Body of pancreas (tissue), 4 donors: Measurements from ENCODE around the gene GPHB5. TPM values are rescaled to one million over a fixed set of nuclear protein-coding genes. Genes with fewer than 3 reads are reported as not detected.

Experiments
- ATAC-seq: fragments of 150-250 bp; one replicate; pipeline ENCODE4 v1.9.1; 2016
- DNase-seq, 4 donors: peaks; one replicate each; pipeline ENCODE4 v3.0.0-alpha.2; 2019
- H3K27ac ChIP-seq, 4 donors: fragments of 200-600 bp; sonication (generic); 1 replicate in 3 of 4; 2 replicates in 1 of 4; pipeline versions ENCODE4 v1.5.1 to v1.6.1; 2016 to 2019; ENCODE audit warnings: mild to moderate bottlenecking in 1 of 4, mixed read lengths in 1 of 4, moderate library complexity in 1 of 4
- H3K27me3 ChIP-seq, 2 donors: fragments of 200-600 bp; sonication (generic); one replicate each; pipeline ENCODE4 v1.6.0; 2016; ENCODE audit warnings: mild to moderate bottlenecking in 1 of 2
- H3K36me3 ChIP-seq, 2 donors: fragments of 200-600 bp; sonication (generic); replicated peaks in 1 of 2; 2 replicates each; pipeline ENCODE4 v1.5.1; 2016; ENCODE audit warnings: low read depth in 2 of 2; ENCODE audit not compliant: insufficient read depth in 1 of 2
- H3K4me1 ChIP-seq: fragments of 200-600 bp; sonication (generic); one replicate; pipeline ENCODE4 v1.6.0; 2016
- H3K4me3 ChIP-seq, 2 donors: fragments of 200-600 bp; sonication (generic); 1 replicate in 1 of 2; 2 replicates in 1 of 2; pipeline ENCODE4 v1.5.1; 2016 to 2019
- H3K9me3 ChIP-seq, 3 donors: fragments of 200-600 bp; sonication (generic); 1 replicate in 2 of 3; 2 replicates in 1 of 3; pipeline ENCODE4 v1.5.1; 2016
- POLR2A ChIP-seq, 3 donors: fragments of 450-650 bp; IDR thresholded peaks; one replicate each; pipeline ENCODE4 v1.6.1; 2016; ENCODE audit warnings: antibody characterized with exemption in 3 of 3, mild to moderate bottlenecking in 2 of 3
- WGBS, 2 donors: methylation state at CpG; one replicate each; pipeline ENCODE4 v1.1.5; 2017; 5-methylcytosine and 5-hydroxymethylcytosine counted together
- intact Hi-C: fragments of 100-400 bp; cut with DNase I; formaldehyde crosslinking; loops from one replicate; pipeline ENCODE4 v1.15.1; 2023
- total RNA-seq, 2 donors: library from RNA; depleted of rRNA; stranded (reverse); fragments of >200 nt; gene quantifications; one replicate each; pipeline ENCODE4 v1.1.0, GENCODE V29; 2016
- TF ChIP-seq, protein P1 (sequence below), 7 experiments: fragments of 450-650 bp in 4 of 7; fragments of 200-600 bp in 3 of 7; sonication (generic) in 3 of 7; IDR thresholded peaks; one replicate each; pipeline ENCODE4 v1.5.1; 2016 to 2019; ENCODE audit warnings: antibody characterized with exemption in 7 of 7

The GPHB5 gene
- total RNA-seq, 2 donors from 2014 or later, result not detected

DNA sequence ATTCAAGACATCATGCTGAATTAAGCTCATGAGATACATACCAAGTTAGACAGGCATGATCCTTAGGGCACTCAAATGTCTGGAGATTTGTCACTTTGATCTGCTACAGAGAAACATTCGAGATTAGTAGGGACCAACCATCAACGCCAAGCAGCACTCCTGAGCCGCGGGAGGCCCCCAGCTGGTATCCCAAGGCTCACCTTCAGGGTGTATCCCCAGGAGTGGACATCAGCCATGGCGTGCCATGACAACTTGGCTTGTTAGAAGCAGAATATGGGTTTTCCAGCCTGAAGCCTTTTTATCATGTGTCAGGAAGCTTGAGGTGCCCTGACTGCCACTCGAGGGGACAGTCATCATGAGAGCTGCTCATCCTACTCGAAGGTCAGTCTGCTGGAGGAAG, 39.1 kb upstream of the GPHB5 start:
- WGBS, 2 donors, result 71 to 77% methylated on average over 5 to 7 of the region's 7 CpGs
- TF ChIP-seq POLR2A (IDR thresholded peaks at IDR 0.05), result no peak

DNA sequence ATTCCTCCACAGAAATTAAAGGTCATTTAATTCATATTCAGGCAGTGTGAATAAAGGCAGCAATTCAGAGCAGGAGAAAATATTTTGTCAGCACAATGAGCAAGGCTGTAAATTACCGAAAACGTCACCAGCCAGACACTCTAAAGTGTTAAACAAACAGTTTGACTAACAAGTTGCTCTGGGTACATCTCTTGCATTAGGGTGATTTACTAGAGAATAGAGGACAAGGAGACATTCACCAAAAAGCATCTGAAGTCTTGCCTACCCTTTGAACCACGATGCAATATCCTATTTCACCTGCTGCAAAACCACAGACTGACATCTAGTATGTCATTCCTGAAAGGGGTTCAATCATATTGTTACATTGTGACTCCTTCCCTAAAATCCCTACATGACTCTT, 27.1 kb upstream of the GPHB5 start:
- TF ChIP-seq, protein P1, sequence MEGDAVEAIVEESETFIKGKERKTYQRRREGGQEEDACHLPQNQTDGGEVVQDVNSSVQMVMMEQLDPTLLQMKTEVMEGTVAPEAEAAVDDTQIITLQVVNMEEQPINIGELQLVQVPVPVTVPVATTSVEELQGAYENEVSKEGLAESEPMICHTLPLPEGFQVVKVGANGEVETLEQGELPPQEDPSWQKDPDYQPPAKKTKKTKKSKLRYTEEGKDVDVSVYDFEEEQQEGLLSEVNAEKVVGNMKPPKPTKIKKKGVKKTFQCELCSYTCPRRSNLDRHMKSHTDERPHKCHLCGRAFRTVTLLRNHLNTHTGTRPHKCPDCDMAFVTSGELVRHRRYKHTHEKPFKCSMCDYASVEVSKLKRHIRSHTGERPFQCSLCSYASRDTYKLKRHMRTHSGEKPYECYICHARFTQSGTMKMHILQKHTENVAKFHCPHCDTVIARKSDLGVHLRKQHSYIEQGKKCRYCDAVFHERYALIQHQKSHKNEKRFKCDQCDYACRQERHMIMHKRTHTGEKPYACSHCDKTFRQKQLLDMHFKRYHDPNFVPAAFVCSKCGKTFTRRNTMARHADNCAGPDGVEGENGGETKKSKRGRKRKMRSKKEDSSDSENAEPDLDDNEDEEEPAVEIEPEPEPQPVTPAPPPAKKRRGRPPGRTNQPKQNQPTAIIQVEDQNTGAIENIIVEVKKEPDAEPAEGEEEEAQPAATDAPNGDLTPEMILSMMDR (IDR thresholded peaks at IDR 0.05), result no peak
- no peak for TF ChIP-seq POLR2A (IDR thresholded peaks at IDR 0.05)
- 43 to 51% methylated on average over 3 of the region's 3 CpGs for WGBS, 2 donors

More for the DNA sequence above, 39.1 kb upstream of the GPHB5 start:
- Histone ChIP-seq H3K9me3 (no peaks in the 10 kb centered on the region), H3K4me3 (no peak overlapping the region), H3K27me3 (no peaks in the 10 kb centered on the region), H3K4me1 (peaks cover 4% of the 10 kb centered on the region), H3K27ac (no peak overlapping the region), H3K36me3 (no peaks in the 10 kb centered on the region)
- intact Hi-C loops, result no loop called here
- no peak for ATAC-seq
- no peak for DNase-seq

DNA sequence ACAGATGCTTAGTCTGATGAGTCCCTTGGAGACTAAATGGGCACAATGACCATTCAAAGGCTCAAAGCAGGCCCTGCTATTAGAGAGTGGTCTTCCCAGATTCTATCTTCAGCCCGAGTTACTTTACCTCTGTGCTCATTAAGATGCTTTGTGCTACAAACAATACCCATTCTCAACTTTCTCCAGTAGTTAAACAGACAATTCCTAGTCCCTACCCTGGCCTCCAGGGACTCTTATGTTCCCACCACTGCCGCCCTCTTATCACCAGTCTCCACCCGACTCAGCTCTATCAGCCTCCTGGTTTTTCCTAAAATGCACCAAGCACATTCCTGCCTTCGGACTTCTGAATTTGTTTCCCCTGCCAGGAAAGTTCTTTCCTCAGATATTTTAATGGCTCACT, 25.6 kb upstream of the GPHB5 start:
- intact Hi-C loops, result no loop called here
- TF ChIP-seq POLR2A (IDR thresholded peaks at IDR 0.05), result no peak
- TF ChIP-seq, protein P1 (IDR thresholded peaks at IDR 0.05), result no peak
- H3K9me3 ChIP-seq, result no peaks in the 10 kb centered on the region
- H3K36me3 ChIP-seq, result no peaks in the 10 kb centered on the region
- H3K4me1 ChIP-seq, result no peaks in the 10 kb centered on the region
- no peaks in the 10 kb centered on the region for H3K27me3 ChIP-seq
- 59 to 61% methylated on average over 4 of the region's 4 CpGs for WGBS, 2 donors
- no peak overlapping the region for H3K4me3 ChIP-seq
- ATAC-seq (no peak), DNase-seq (no peak)
- no peak overlapping the region for H3K27ac ChIP-seq

More for the DNA sequence above, 27.1 kb upstream of the GPHB5 start:
- ATAC-seq (no peak), DNase-seq (no peak)
- Histone ChIP-seq H3K4me1 (no peaks in the 10 kb centered on the region), H3K27me3 (no peaks in the 10 kb centered on the region), H3K4me3 (no peak overlapping the region), H3K36me3 (no peaks in the 10 kb centered on the region), H3K9me3 (no peaks in the 10 kb centered on the region), H3K27ac (no peak overlapping the region)
- intact Hi-C loops, result no loop called here

- WGBS, 2 donors, result 85 to 91% methylated on average over 1 of the region's 1 CpG
- no peak overlapping the region for H3K27ac ChIP-seq
- no peak overlapping the region for H3K4me3 ChIP-seq
- H3K9me3 ChIP-seq, result no peaks in the 10 kb centered on the region
- H3K4me1 ChIP-seq, result no peaks in the 10 kb centered on the region
- no peaks in the 10 kb centered on the region for H3K27me3 ChIP-seq
- TF ChIP-seq, protein P1 (IDR thresholded peaks at IDR 0.05), result no peak
- TF ChIP-seq POLR2A (IDR thresholded peaks at IDR 0.05), result no peak
- DNase-seq, result no peak
- intact Hi-C loops, result no loop called here
- no peak for ATAC-seq
- H3K36me3 ChIP-seq, result no peaks in the 10 kb centered on the region
These were observed 25.1 kb upstream of the GPHB5 start for GRCh38 chr14:63343878-63344277.

- TF ChIP-seq POLR2A (IDR thresholded peaks at IDR 0.05), result no peak
- TF ChIP-seq, protein P1 (IDR thresholded peaks at IDR 0.05), result no peak
- 44 to 48% methylated on average over 7 of the region's 7 CpGs for WGBS, 2 donors
- Histone ChIP-seq H3K4me3 (no peak overlapping the region), H3K4me1 (no peaks in the 10 kb centered on the region), H3K9me3 (no peaks in the 10 kb centered on the region), H3K27me3 (no peaks in the 10 kb centered on the region), H3K36me3 (no peaks in the 10 kb centered on the region), H3K27ac (no peak overlapping the region)
- DNase-seq (no peak), ATAC-seq (no peak)
- intact Hi-C loops, result no loop called here
These were observed 23.6 kb upstream of the GPHB5 start for GRCh38 chr14:63342371-63342770.
